HG02798 (cell line): ENCODE results near the gene EEF1B2.

Source experiments
- ATAC-seq: cut with Tn5 transposase; IDR thresholded peaks from one replicate; pipeline ENCODE4 v1.9.1; 2021; ENCODE audit warnings: mild to moderate bottlenecking; ENCODE audit not compliant: unreplicated experiment, poor library complexity

EEF1B2 gene

DNA sequence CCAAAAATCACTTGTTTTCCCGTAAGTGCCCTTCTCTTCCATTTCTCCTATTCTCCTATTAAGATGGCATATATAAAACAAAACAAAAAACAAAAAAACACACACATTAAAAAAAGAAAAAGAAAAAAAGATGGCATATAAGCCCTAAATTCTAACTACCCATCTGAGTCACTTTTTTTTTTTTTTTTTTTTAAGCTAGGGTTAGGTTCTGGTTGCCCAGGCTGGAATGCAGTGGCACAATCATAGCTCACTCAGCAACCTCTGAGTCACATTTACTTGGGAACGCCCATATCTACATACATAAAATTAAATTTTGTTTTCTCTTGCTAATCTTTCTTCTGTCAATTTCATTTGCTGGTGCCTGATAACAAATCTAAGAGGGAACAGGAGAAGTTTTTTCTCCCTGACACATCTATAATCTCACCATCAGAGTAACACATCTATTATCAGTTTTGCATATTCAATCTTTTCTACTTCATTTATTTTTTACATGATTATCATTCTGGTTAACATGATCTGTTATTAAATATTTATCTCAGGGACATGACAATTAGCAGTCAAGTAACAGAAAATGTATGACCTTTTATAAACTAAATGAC lies 52.1 kb downstream of the EEF1B2 start:
- ATAC-seq = no peak
